ENCODE results near the gene ISCU.

ISCU gene

GRCh38 chr12:108559748-108560147 lies 2.6 kb upstream of the ISCU start:
- TF ChIP-seq TAF1 (IDR thresholded peaks at IDR 0.05; ENCODE audit: borderline replicate concordance, insufficient read depth, low read length) = no peak
- TF ChIP-seq SIN3A (IDR thresholded peaks at IDR 0.05; ENCODE audit: borderline replicate concordance, insufficient read depth, low read length) = no peak
- no peak for TF ChIP-seq REST (IDR thresholded peaks at IDR 0.05; ENCODE audit: insufficient read depth in 1 of 2, low read depth in 2 of 2, low read length in 2 of 2)
- TF ChIP-seq FOXP2 (optimal IDR thresholded peaks at IDR 0.05; ENCODE audit: borderline replicate concordance, extremely low read depth, extremely low read length, insufficient read depth) = no peak
- no peak for TF ChIP-seq POLR2AphosphoS5 (IDR thresholded peaks at IDR 0.05; ENCODE audit: low read depth, low read length)

GRCh38 chr12:108560321-108560721 lies 2.1 kb upstream of the ISCU start:
- TF ChIP-seq SIN3A (IDR thresholded peaks at IDR 0.05; ENCODE audit: borderline replicate concordance, insufficient read depth, low read length) (no peak), FOXP2 (optimal IDR thresholded peaks at IDR 0.05; ENCODE audit: borderline replicate concordance, extremely low read depth, extremely low read length, insufficient read depth) (no peak), TAF1 (IDR thresholded peaks at IDR 0.05; ENCODE audit: borderline replicate concordance, insufficient read depth, low read length) (no peak), POLR2AphosphoS5 (IDR thresholded peaks at IDR 0.05; ENCODE audit: low read depth, low read length) (no peak), REST (IDR thresholded peaks at IDR 0.05; ENCODE audit: insufficient read depth in 1 of 2, low read depth in 2 of 2, low read length in 2 of 2) (no peak)

GRCh38 chr12:108560752-108561719 lies 1.4 kb upstream of the ISCU start, which contains the start of gene SART3:
TSS of gene SART3 (minus strand) at chr12:108561173. CDS start at chr12:108561154, 19 bp downstream.
- no peak for TF ChIP-seq SIN3A (IDR thresholded peaks at IDR 0.05; ENCODE audit: borderline replicate concordance, insufficient read depth, low read length)
- TF ChIP-seq POLR2AphosphoS5 (IDR thresholded peaks at IDR 0.05; ENCODE audit: low read depth, low read length) = peak; percentile 73
- TF ChIP-seq REST (IDR thresholded peaks at IDR 0.05; ENCODE audit: insufficient read depth in 1 of 2, low read depth in 2 of 2, low read length in 2 of 2) = no peak
- TF ChIP-seq TAF1 (IDR thresholded peaks at IDR 0.05; ENCODE audit: borderline replicate concordance, insufficient read depth, low read length) = peak; percentile 79

GRCh38 chr12:108561852-108562347 lies 496 bp upstream of the ISCU start:
- no peak for TF ChIP-seq TAF1 (IDR thresholded peaks at IDR 0.05; ENCODE audit: borderline replicate concordance, insufficient read depth, low read length)
- no peak for TF ChIP-seq FOXP2 (optimal IDR thresholded peaks at IDR 0.05; ENCODE audit: borderline replicate concordance, extremely low read depth, extremely low read length, insufficient read depth)
- TF ChIP-seq SIN3A (IDR thresholded peaks at IDR 0.05; ENCODE audit: borderline replicate concordance, insufficient read depth, low read length) = no peak; the same call in 1 of the 2 replicates
- TF ChIP-seq POLR2AphosphoS5 (IDR thresholded peaks at IDR 0.05; ENCODE audit: low read depth, low read length) = no peak
- no peak for TF ChIP-seq REST (IDR thresholded peaks at IDR 0.05; ENCODE audit: insufficient read depth in 1 of 2, low read depth in 2 of 2, low read length in 2 of 2)
